BLaER1 (cell line): ENCODE measurements around the gene RUFY2.
A peak's percentile ranks its signal among the peaks of the same experiment; 100 is the strongest.
"Not testable (repeated sequence)": the region's sequence is repeated elsewhere in the genome, so short reads cannot be mapped to it uniquely, and the experiment has no call there.

Source experiments
- H3K27ac ChIP-seq: shearing (Covaris generic); formaldehyde crosslinking; 2 replicates; pipeline ENCODE4 v1.8.1; 2022
- H3K27me3 ChIP-seq: shearing (Covaris generic); formaldehyde crosslinking; 2 replicates; pipeline ENCODE4 v1.8.1; 2022
- H3K36me3 ChIP-seq: shearing (Covaris generic); formaldehyde crosslinking; 2 replicates; pipeline ENCODE4 v1.8.1; 2022
- H3K4me1 ChIP-seq: shearing (Covaris generic); formaldehyde crosslinking; 2 replicates; pipeline ENCODE4 v1.8.1; 2022
- H3K4me2 ChIP-seq: shearing (Covaris generic); formaldehyde crosslinking; 2 replicates; pipeline ENCODE4 v1.8.1; 2022
- H3K4me3 ChIP-seq: shearing (Covaris generic); formaldehyde crosslinking; 2 replicates; pipeline ENCODE4 v1.8.1; 2022
- H3K9ac ChIP-seq: shearing (Covaris generic); formaldehyde crosslinking; 2 replicates; pipeline ENCODE4 v1.8.1; 2022
- H3K9me3 ChIP-seq: shearing (Covaris generic); formaldehyde crosslinking; 2 replicates; pipeline ENCODE4 v1.8.1; 2022
- H4K20me1 ChIP-seq: shearing (Covaris generic); formaldehyde crosslinking; 2 replicates; pipeline ENCODE4 v1.8.1; 2022
- Cebpa-rat ChIP-seq: shearing (Covaris generic); IDR thresholded peaks from 2 replicates; pipeline ENCODE4 v1.8.1; 2022

The RUFY2 gene

GRCh38 chr10:68330852-68331454 is 76.1 kb downstream of the RUFY2 start:
- peak overlapping the region; percentile 88 for H3K4me3 ChIP-seq
- no peaks in the 10 kb centered on the region for H3K9me3 ChIP-seq
- H3K27me3 ChIP-seq, result no peaks in the 10 kb centered on the region
- H3K4me1 ChIP-seq, result peaks cover 47% of the 10 kb centered on the region
- peaks cover 6% of the 10 kb centered on the region; the same call in 1 of the 2 replicates for H3K36me3 ChIP-seq
- H3K27ac ChIP-seq, result peak overlapping the region; percentile 100
- H4K20me1 ChIP-seq, result peaks cover 34% of the 10 kb centered on the region
- H3K9ac ChIP-seq, result peak overlapping the region; percentile 100
- no peak for TF ChIP-seq Cebpa-rat
- H3K4me2 ChIP-seq, result peak overlapping the region; percentile 82

GRCh38 chr10:68329506-68329861 is 77.6 kb downstream of the RUFY2 start:
- H3K36me3 ChIP-seq, result no peaks in the 10 kb centered on the region
- no peak overlapping the region for H3K9ac ChIP-seq
- H3K9me3 ChIP-seq, result no peaks in the 10 kb centered on the region
- H3K27ac ChIP-seq, result no peak overlapping the region
- H3K4me2 ChIP-seq, result no peak overlapping the region
- no peak overlapping the region for H3K4me3 ChIP-seq
- H3K27me3 ChIP-seq, result no peaks in the 10 kb centered on the region
- H4K20me1 ChIP-seq, result peaks cover 19% of the 10 kb centered on the region
- TF ChIP-seq Cebpa-rat, result no peak
- H3K4me1 ChIP-seq, result peaks cover 33% of the 10 kb centered on the region

GRCh38 chr10:68327889-68328786 is 78.9 kb downstream of the RUFY2 start:
- peaks cover 6% of the 10 kb centered on the region for H4K20me1 ChIP-seq
- no peaks in the 10 kb centered on the region for H3K27me3 ChIP-seq
- H3K27ac ChIP-seq, result peak overlapping the region; percentile 47
- H3K9ac ChIP-seq, result peak overlapping the region; percentile 3; the same call in 1 of the 2 replicates
- TF ChIP-seq Cebpa-rat, result no peak
- no peak overlapping the region for H3K4me3 ChIP-seq
- H3K4me2 ChIP-seq, result peak overlapping the region; percentile 55
- peaks cover 33% of the 10 kb centered on the region for H3K4me1 ChIP-seq
- no peaks in the 10 kb centered on the region for H3K9me3 ChIP-seq
- no peaks in the 10 kb centered on the region for H3K36me3 ChIP-seq

GRCh38 chr10:68324396-68324795 is 82.7 kb downstream of the RUFY2 start:
- not testable (repeated sequence) for H3K27ac ChIP-seq, H3K9me3 ChIP-seq, H3K4me3 ChIP-seq, H3K36me3 ChIP-seq, H4K20me1 ChIP-seq, H3K9ac ChIP-seq, H3K27me3 ChIP-seq, H3K4me2 ChIP-seq
- peaks cover 20% of the 10 kb centered on the region for H3K4me1 ChIP-seq

GRCh38 chr10:68318331-68319059 is 88.6 kb downstream of the RUFY2 start:
- no peaks in the 10 kb centered on the region for H4K20me1 ChIP-seq
- H3K27ac ChIP-seq, result no peak overlapping the region
- no peak for TF ChIP-seq Cebpa-rat
- no peaks in the 10 kb centered on the region for H3K27me3 ChIP-seq
- H3K4me1 ChIP-seq, result no peaks in the 10 kb centered on the region
- H3K4me3 ChIP-seq, result no peak overlapping the region
- peaks cover 7% of the 10 kb centered on the region; the same call in 1 of the 2 replicates for H3K36me3 ChIP-seq
- H3K9me3 ChIP-seq, result peaks cover 27% of the 10 kb centered on the region
- H3K4me2 ChIP-seq, result no peak overlapping the region
- no peak overlapping the region for H3K9ac ChIP-seq

GRCh38 chr10:68315582-68315981 is 91.5 kb downstream of the RUFY2 start:
- Histone ChIP-seq H4K20me1 (no peaks in the 10 kb centered on the region), H3K36me3 (peaks cover 7% of the 10 kb centered on the region; the same call in 1 of the 2 replicates), H3K27me3 (no peaks in the 10 kb centered on the region), H3K9ac (no peak overlapping the region), H3K27ac (no peak overlapping the region), H3K4me1 (no peaks in the 10 kb centered on the region), H3K9me3 (peaks cover 30% of the 10 kb centered on the region), H3K4me3 (no peak overlapping the region), H3K4me2 (no peak overlapping the region)
- TF ChIP-seq Cebpa-rat, result no peak

GRCh38 chr10:68314930-68315329 is 92.1 kb downstream of the RUFY2 start:
- not testable (repeated sequence) for H3K9ac ChIP-seq, H3K27me3 ChIP-seq, H3K27ac ChIP-seq, H4K20me1 ChIP-seq, H3K36me3 ChIP-seq, H3K4me1 ChIP-seq, H3K4me3 ChIP-seq, H3K4me2 ChIP-seq
- H3K9me3 ChIP-seq, result peaks cover 30% of the 10 kb centered on the region

- TF ChIP-seq Cebpa-rat, result no peak
- Histone ChIP-seq H3K4me2 (no peak overlapping the region), H3K36me3 (no peaks in the 10 kb centered on the region), H3K4me1 (no peaks in the 10 kb centered on the region), H3K4me3 (no peak overlapping the region), H3K27ac (no peak overlapping the region), H3K9ac (no peak overlapping the region), H3K27me3 (no peaks in the 10 kb centered on the region), H4K20me1 (no peaks in the 10 kb centered on the region), H3K9me3 (peaks cover 5% of the 10 kb centered on the region; the same call in 1 of the 2 replicates)
These were observed 96.5 kb downstream of the RUFY2 start for GRCh38 chr10:68310531-68310930.

GRCh38 chr10:68305854-68306253 is 101.2 kb downstream of the RUFY2 start:
- Histone ChIP-seq H4K20me1 (no peaks in the 10 kb centered on the region), H3K9me3 (no peaks in the 10 kb centered on the region), H3K27me3 (no peaks in the 10 kb centered on the region), H3K4me1 (no peaks in the 10 kb centered on the region), H3K4me2 (no peak overlapping the region), H3K36me3 (no peaks in the 10 kb centered on the region), H3K4me3 (no peak overlapping the region), H3K27ac (no peak overlapping the region), H3K9ac (no peak overlapping the region)
- TF ChIP-seq Cebpa-rat, result no peak
